Measurements from ENCODE around the gene ATG10.
"Not testable (repeated sequence)": the region's sequence is repeated elsewhere in the genome, so short reads cannot be mapped to it uniquely, and the experiment has no call there.

Gene ATG10

GRCh38 chr5:82129723-82130285 is 158.0 kb downstream of the ATG10 start:
- TF ChIP-seq NFRKB (IDR thresholded peaks at IDR 0.05) (no peak), ELF4 (IDR thresholded peaks at IDR 0.05) (no peak), LEF1 (IDR thresholded peaks at IDR 0.05; ENCODE audit: borderline replicate concordance) (no peak), ARNT (IDR thresholded peaks at IDR 0.05) (no peak), SUZ12 (IDR thresholded peaks at IDR 0.05) (no peak), SP1 (IDR thresholded peaks at IDR 0.05) (no peak), FOXM1 (IDR thresholded peaks at IDR 0.05; ENCODE audit: borderline replicate concordance) (no peak), CTBP1 (IDR thresholded peaks at IDR 0.05; ENCODE audit: borderline replicate concordance) (no peak), FOXK2 (IDR thresholded peaks at IDR 0.05) (no peak), PKNOX1 (IDR thresholded peaks at IDR 0.05) (no peak), HDGF (IDR thresholded peaks at IDR 0.05; ENCODE audit: borderline replicate concordance) (no peak), ZNF384 (IDR thresholded peaks at IDR 0.05) (no peak), BHLHE40 (IDR thresholded peaks at IDR 0.05; ENCODE audit: borderline replicate concordance) (no peak)

GRCh38 chr5:82130602-82131001 is 158.8 kb downstream of the ATG10 start:
- POLR2A ChIA-PET: no interaction called here
- no peak for TF ChIP-seq FOXM1 (IDR thresholded peaks at IDR 0.05; ENCODE audit: borderline replicate concordance)
- no peak for TF ChIP-seq FOXK2 (IDR thresholded peaks at IDR 0.05)
- TF ChIP-seq FOXA1 (IDR thresholded peaks at IDR 0.05): no peak
- TF ChIP-seq PKNOX1 (IDR thresholded peaks at IDR 0.05): no peak
- TF ChIP-seq ZNF384 (IDR thresholded peaks at IDR 0.05): no peak
- no peak for TF ChIP-seq ARNT (IDR thresholded peaks at IDR 0.05)
- TF ChIP-seq BHLHE40 (IDR thresholded peaks at IDR 0.05; ENCODE audit: borderline replicate concordance): no peak
- no peak for TF ChIP-seq L3MBTL2 (conservative IDR thresholded peaks at IDR 0.05)
- no peak for TF ChIP-seq TARDBP (IDR thresholded peaks at IDR 0.05)
- no peak for TF ChIP-seq SUZ12 (IDR thresholded peaks at IDR 0.05)
- CTCF ChIA-PET: no interaction called here
- DNase-seq (ENCODE audit: extremely low spot score): no peak

More at GRCh38 chr5:82129723-82130285, 158.0 kb downstream of the ATG10 start:
- POLR2A ChIA-PET: no interaction called here
- CTCF ChIA-PET: no interaction called here
- DNase-seq (ENCODE audit: extremely low spot score): no peak

- POLR2A ChIA-PET: no interaction called here
- no peak for DNase-seq (ENCODE audit: extremely low spot score)
- CTCF ChIA-PET: no interaction called here
- TF ChIP-seq L3MBTL2 (conservative IDR thresholded peaks at IDR 0.05) (no peak), ARNT (IDR thresholded peaks at IDR 0.05) (no peak), TARDBP (IDR thresholded peaks at IDR 0.05) (no peak), NFRKB (IDR thresholded peaks at IDR 0.05) (no peak), FOXM1 (IDR thresholded peaks at IDR 0.05; ENCODE audit: borderline replicate concordance) (no peak), HDGF (IDR thresholded peaks at IDR 0.05; ENCODE audit: borderline replicate concordance) (no peak), CTBP1 (IDR thresholded peaks at IDR 0.05; ENCODE audit: borderline replicate concordance) (no peak)
These were observed 165.4 kb downstream of the ATG10 start for GRCh38 chr5:82137205-82137604.

GRCh38 chr5:82139837-82140236 is 168.0 kb downstream of the ATG10 start:
- DNase-seq (ENCODE audit: extremely low spot score); POLR2A ChIA-PET; CTCF ChIA-PET: not testable (repeated sequence)

GRCh38 chr5:82142217-82142841 is 170.5 kb downstream of the ATG10 start:
- TF ChIP-seq ARNT (IDR thresholded peaks at IDR 0.05): no peak
- no peak for TF ChIP-seq L3MBTL2 (conservative IDR thresholded peaks at IDR 0.05)
- TF ChIP-seq FOXK2 (IDR thresholded peaks at IDR 0.05): no peak
- DNase-seq (ENCODE audit: extremely low spot score): no peak
- POLR2A ChIA-PET: no interaction called here
- CTCF ChIA-PET: no interaction called here

- no peak for DNase-seq (ENCODE audit: extremely low spot score)
- CTCF ChIA-PET: no interaction called here
- TF ChIP-seq LEF1 (IDR thresholded peaks at IDR 0.05; ENCODE audit: borderline replicate concordance): no peak
- no peak for TF ChIP-seq PKNOX1 (IDR thresholded peaks at IDR 0.05)
- TF ChIP-seq ARNT (IDR thresholded peaks at IDR 0.05): no peak
- no peak for TF ChIP-seq CTBP1 (IDR thresholded peaks at IDR 0.05; ENCODE audit: borderline replicate concordance)
- TF ChIP-seq BHLHE40 (IDR thresholded peaks at IDR 0.05; ENCODE audit: borderline replicate concordance): no peak
- TF ChIP-seq SUZ12 (IDR thresholded peaks at IDR 0.05): no peak
- no peak for TF ChIP-seq TARDBP (IDR thresholded peaks at IDR 0.05)
- TF ChIP-seq SP1 (IDR thresholded peaks at IDR 0.05): no peak
- no peak for TF ChIP-seq NFRKB (IDR thresholded peaks at IDR 0.05)
- no peak for TF ChIP-seq L3MBTL2 (conservative IDR thresholded peaks at IDR 0.05)
- TF ChIP-seq FOXM1 (IDR thresholded peaks at IDR 0.05; ENCODE audit: borderline replicate concordance): no peak
- TF ChIP-seq ELF4 (IDR thresholded peaks at IDR 0.05): no peak
- TF ChIP-seq FOXK2 (IDR thresholded peaks at IDR 0.05): no peak
- no peak for TF ChIP-seq HDGF (IDR thresholded peaks at IDR 0.05; ENCODE audit: borderline replicate concordance)
- no peak for TF ChIP-seq FOXA1 (IDR thresholded peaks at IDR 0.05)
- TF ChIP-seq ZNF384 (IDR thresholded peaks at IDR 0.05): no peak
- POLR2A ChIA-PET: no interaction called here
These were observed 171.2 kb downstream of the ATG10 start for GRCh38 chr5:82142928-82143577.

All from HEK293T (cell line).